Measurements from ENCODE around the gene TMEM196.

The TMEM196 gene

DNA sequence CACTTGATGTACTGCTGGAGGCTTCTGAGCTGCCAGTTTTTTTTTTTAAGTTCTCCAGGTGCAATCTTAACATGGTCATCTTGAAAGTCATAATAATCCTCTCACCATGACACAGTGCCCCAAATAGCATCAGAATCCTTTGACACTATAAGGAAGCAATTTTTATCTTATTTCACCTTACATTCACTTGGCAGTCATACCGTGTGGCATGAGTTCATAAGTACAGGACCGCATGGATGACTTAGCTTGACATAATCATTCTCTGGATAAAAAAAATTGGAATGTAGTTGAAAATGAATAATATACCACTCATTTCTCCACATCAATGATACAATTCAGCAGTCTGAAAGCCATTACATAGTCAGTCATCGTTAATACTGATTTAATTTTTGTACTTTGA lies 25.6 kb upstream of the TMEM196 start:
- Histone ChIP-seq H3K9ac (ENCODE audit: low read length) (no peak overlapping the region), H3K79me2 (ENCODE audit: control insufficient read depth, insufficient read depth, low read length) (no peaks in the 10 kb centered on the region), H3K27ac (ENCODE audit: low read depth, low read length) (no peak overlapping the region), H2BK5ac (ENCODE audit: low read length) (no peak overlapping the region), H3K27me3 (ENCODE audit: insufficient read depth, low read length, poor library complexity) (no peaks in the 10 kb centered on the region), H3K4ac (ENCODE audit: low read depth, low read length) (no peak overlapping the region), H3K36me3 (ENCODE audit: control insufficient read depth, insufficient read depth, low read length) (no peaks in the 10 kb centered on the region), H2AK5ac (ENCODE audit: low read length) (no peak overlapping the region), H3K18ac (ENCODE audit: low read length) (no peak overlapping the region), H4K8ac (ENCODE audit: low read depth, low read length) (no peak overlapping the region), H3K4me3 (ENCODE audit: low read length) (no peak overlapping the region), H2BK120ac (ENCODE audit: low read depth, low read length) (no peak overlapping the region), H4K5ac (ENCODE audit: low read length) (no peak overlapping the region), H3K56ac (ENCODE audit: low read length) (no peak overlapping the region), H3K4me1 (ENCODE audit: control insufficient read depth, low read depth, low read length) (no peaks in the 10 kb centered on the region), H3K79me1 (ENCODE audit: low read length) (no peaks in the 10 kb centered on the region), H2BK15ac (replicated peaks; ENCODE audit: low read depth) (no peak overlapping the region), H3K23ac (ENCODE audit: low read length) (no peak overlapping the region), H3K4me2 (ENCODE audit: low read length) (no peak overlapping the region)
- no CpG with 5 or more reads among the region's 3 CpGs for WGBS (ENCODE audit: extremely low coverage, insufficient coverage, low lambda C conversion rate)
- no peak for DNase-seq

GRCh38 chr7:19783541-19783940 lies 10.1 kb upstream of the TMEM196 start:
- Histone ChIP-seq H3K4me3 (ENCODE audit: low read length) (no peak overlapping the region), H3K27ac (ENCODE audit: low read depth, low read length) (no peak overlapping the region), H3K79me1 (ENCODE audit: low read length) (no peaks in the 10 kb centered on the region), H3K4ac (ENCODE audit: low read depth, low read length) (no peak overlapping the region), H3K27me3 (ENCODE audit: insufficient read depth, low read length, poor library complexity) (no peaks in the 10 kb centered on the region), H4K8ac (ENCODE audit: low read depth, low read length) (no peak overlapping the region), H3K4me1 (ENCODE audit: control insufficient read depth, low read depth, low read length) (no peaks in the 10 kb centered on the region), H2BK15ac (replicated peaks; ENCODE audit: low read depth) (no peak overlapping the region), H3K9ac (ENCODE audit: low read length) (no peak overlapping the region), H3K23ac (ENCODE audit: low read length) (no peak overlapping the region), H4K5ac (ENCODE audit: low read length) (no peak overlapping the region), H3K79me2 (ENCODE audit: control insufficient read depth, insufficient read depth, low read length) (no peaks in the 10 kb centered on the region), H3K18ac (ENCODE audit: low read length) (no peak overlapping the region), H3K56ac (ENCODE audit: low read length) (no peak overlapping the region), H3K36me3 (ENCODE audit: control insufficient read depth, insufficient read depth, low read length) (no peaks in the 10 kb centered on the region), H2AK5ac (ENCODE audit: low read length) (no peak overlapping the region), H3K4me2 (ENCODE audit: low read length) (no peak overlapping the region), H2BK5ac (ENCODE audit: low read length) (no peak overlapping the region), H2BK120ac (ENCODE audit: low read depth, low read length) (no peak overlapping the region)
- no peak for DNase-seq

DNA sequence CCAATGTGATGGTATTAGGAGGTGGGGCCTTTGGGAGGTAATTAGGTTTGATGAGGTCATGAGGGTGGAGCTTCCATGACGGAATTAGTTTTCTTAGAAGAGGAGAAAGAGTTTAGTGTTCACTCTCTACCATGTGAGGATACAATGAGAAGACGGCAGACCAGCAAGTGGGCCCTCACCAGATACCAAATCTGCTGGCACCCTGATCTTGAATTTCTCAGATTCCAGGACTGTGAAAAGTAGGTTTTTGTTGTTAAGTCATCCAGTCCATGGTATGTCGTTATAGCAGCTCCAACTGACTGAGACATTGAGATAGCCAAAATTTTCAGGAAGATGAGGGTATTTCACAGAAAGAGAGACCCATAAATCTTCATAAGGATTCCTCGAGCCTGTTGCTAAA lies 3.6 kb upstream of the TMEM196 start:
- H2BK120ac ChIP-seq (ENCODE audit: low read depth, low read length): no peak overlapping the region

GRCh38 chr7:19775578-19775977 lies 2.2 kb upstream of the TMEM196 start:
- Histone ChIP-seq H4K8ac (ENCODE audit: low read depth, low read length) (no peak overlapping the region), H2BK15ac (replicated peaks; ENCODE audit: low read depth) (no peak overlapping the region), H3K9ac (ENCODE audit: low read length) (no peak overlapping the region), H2BK5ac (ENCODE audit: low read length) (no peak overlapping the region), H3K79me2 (ENCODE audit: control insufficient read depth, insufficient read depth, low read length) (no peaks in the 10 kb centered on the region), H2AK5ac (ENCODE audit: low read length) (no peak overlapping the region), H2BK120ac (ENCODE audit: low read depth, low read length) (no peak overlapping the region), H3K4me3 (ENCODE audit: low read length) (no peak overlapping the region), H3K27ac (ENCODE audit: low read depth, low read length) (no peak overlapping the region), H3K18ac (ENCODE audit: low read length) (no peak overlapping the region), H3K56ac (ENCODE audit: low read length) (no peak overlapping the region), H3K4me1 (ENCODE audit: control insufficient read depth, low read depth, low read length) (peaks cover 2% of the 10 kb centered on the region), H4K5ac (ENCODE audit: low read length) (no peak overlapping the region), H3K4ac (ENCODE audit: low read depth, low read length) (no peak overlapping the region), H3K36me3 (ENCODE audit: control insufficient read depth, insufficient read depth, low read length) (no peaks in the 10 kb centered on the region), H3K23ac (ENCODE audit: low read length) (no peak overlapping the region), H3K4me2 (ENCODE audit: low read length) (no peak overlapping the region), H3K27me3 (ENCODE audit: insufficient read depth, low read length, poor library complexity) (no peaks in the 10 kb centered on the region), H3K79me1 (ENCODE audit: low read length) (no peaks in the 10 kb centered on the region)
- no CpG with 5 or more reads among the region's 1 CpG for WGBS (ENCODE audit: extremely low coverage, insufficient coverage, low lambda C conversion rate)
- DNase-seq: no peak

More for the DNA sequence above, 3.6 kb upstream of the TMEM196 start:
- no peak overlapping the region for H3K9ac ChIP-seq (ENCODE audit: low read length)
- no peaks in the 10 kb centered on the region for H3K79me2 ChIP-seq (ENCODE audit: control insufficient read depth, insufficient read depth, low read length)
- H3K36me3 ChIP-seq (ENCODE audit: control insufficient read depth, insufficient read depth, low read length): no peaks in the 10 kb centered on the region
- H3K27ac ChIP-seq (ENCODE audit: low read depth, low read length): no peak overlapping the region
- no peak overlapping the region for H4K5ac ChIP-seq (ENCODE audit: low read length)
- no peak overlapping the region for H3K4ac ChIP-seq (ENCODE audit: low read depth, low read length)
- peak; percentile 2 for DNase-seq
- H2AK5ac ChIP-seq (ENCODE audit: low read length): no peak overlapping the region
- H3K79me1 ChIP-seq (ENCODE audit: low read length): no peaks in the 10 kb centered on the region
- no CpG with 5 or more reads among the region's 4 CpGs for WGBS (ENCODE audit: extremely low coverage, insufficient coverage, low lambda C conversion rate)
- H3K27me3 ChIP-seq (ENCODE audit: insufficient read depth, low read length, poor library complexity): no peaks in the 10 kb centered on the region
- peaks cover 2% of the 10 kb centered on the region for H3K4me1 ChIP-seq (ENCODE audit: control insufficient read depth, low read depth, low read length)
- no peak overlapping the region for H2BK15ac ChIP-seq (replicated peaks; ENCODE audit: low read depth)
- H3K23ac ChIP-seq (ENCODE audit: low read length): no peak overlapping the region
- H4K8ac ChIP-seq (ENCODE audit: low read depth, low read length): no peak overlapping the region
- H2BK5ac ChIP-seq (ENCODE audit: low read length): no peak overlapping the region
- H3K56ac ChIP-seq (ENCODE audit: low read length): no peak overlapping the region
- H3K4me2 ChIP-seq (ENCODE audit: low read length): no peak overlapping the region
- H3K18ac ChIP-seq (ENCODE audit: low read length): no peak overlapping the region
- H3K4me3 ChIP-seq (ENCODE audit: low read length): no peak overlapping the region

DNA sequence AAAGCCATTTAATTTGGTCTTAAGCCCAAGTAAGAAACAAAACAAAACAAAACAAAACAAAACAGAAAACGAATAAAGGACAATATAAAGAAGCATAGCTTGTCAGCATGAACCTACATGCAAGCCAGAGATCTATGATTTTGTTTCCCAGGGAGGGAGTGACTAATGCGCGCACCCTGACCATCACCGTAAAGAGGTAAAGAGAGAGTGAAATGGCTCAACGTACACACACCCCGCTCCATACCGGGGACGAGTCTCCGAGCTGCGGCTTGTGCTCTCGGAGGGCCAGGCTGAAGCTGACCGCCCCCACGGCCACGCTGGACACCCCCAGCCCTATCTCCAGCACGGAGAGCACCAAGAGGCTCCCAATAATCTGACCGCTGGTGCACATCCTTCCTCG lies 1.1 kb downstream of the TMEM196 start:
- Histone ChIP-seq H3K56ac (ENCODE audit: low read length) (no peak overlapping the region), H3K4me2 (ENCODE audit: low read length) (peak overlapping the region; percentile 78), H3K79me2 (ENCODE audit: control insufficient read depth, insufficient read depth, low read length) (no peaks in the 10 kb centered on the region), H2BK5ac (ENCODE audit: low read length) (no peak overlapping the region), H2BK120ac (ENCODE audit: low read depth, low read length) (no peak overlapping the region), H3K9ac (ENCODE audit: low read length) (no peak overlapping the region), H3K23ac (ENCODE audit: low read length) (no peak overlapping the region), H3K4me3 (ENCODE audit: low read length) (no peak overlapping the region), H3K79me1 (ENCODE audit: low read length) (no peaks in the 10 kb centered on the region), H3K4ac (ENCODE audit: low read depth, low read length) (no peak overlapping the region), H2AK5ac (ENCODE audit: low read length) (no peak overlapping the region), H3K27me3 (ENCODE audit: insufficient read depth, low read length, poor library complexity) (no peaks in the 10 kb centered on the region), H4K8ac (ENCODE audit: low read depth, low read length) (no peak overlapping the region), H3K36me3 (ENCODE audit: control insufficient read depth, insufficient read depth, low read length) (no peaks in the 10 kb centered on the region), H2BK15ac (replicated peaks; ENCODE audit: low read depth) (no peak overlapping the region), H3K4me1 (ENCODE audit: control insufficient read depth, low read depth, low read length) (peaks cover 2% of the 10 kb centered on the region), H3K18ac (ENCODE audit: low read length) (no peak overlapping the region), H3K27ac (ENCODE audit: low read depth, low read length) (no peak overlapping the region), H4K5ac (ENCODE audit: low read length) (no peak overlapping the region)
- no peak for DNase-seq
- WGBS (ENCODE audit: extremely low coverage, insufficient coverage, low lambda C conversion rate): no CpG with 5 or more reads among the region's 17 CpGs

DNA sequence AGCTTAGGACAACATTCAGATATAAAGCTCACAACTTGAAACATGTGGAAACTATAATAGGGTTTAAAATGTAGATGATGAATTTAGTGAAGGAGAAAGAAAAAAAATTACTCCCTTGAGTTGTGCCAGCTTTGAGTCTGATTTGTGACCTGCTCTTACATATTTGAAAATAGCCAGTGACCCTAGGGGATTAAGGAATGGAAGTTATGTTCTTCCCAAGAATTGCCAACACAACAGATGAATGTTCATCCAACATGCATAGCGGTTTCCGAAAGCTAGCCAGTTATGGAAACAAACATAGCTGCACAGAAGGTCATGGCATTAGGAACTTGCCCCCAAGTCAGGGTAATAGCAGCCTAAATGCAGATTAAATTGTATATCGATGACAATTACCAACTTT lies 10.8 kb downstream of the TMEM196 start:
- no peak overlapping the region for H3K27ac ChIP-seq (ENCODE audit: low read depth, low read length)
- H2BK120ac ChIP-seq (ENCODE audit: low read depth, low read length): no peak overlapping the region
- H3K79me2 ChIP-seq (ENCODE audit: control insufficient read depth, insufficient read depth, low read length): no peaks in the 10 kb centered on the region
- no peak overlapping the region for H2BK15ac ChIP-seq (replicated peaks; ENCODE audit: low read depth)
- H3K23ac ChIP-seq (ENCODE audit: low read length): no peak overlapping the region
- H3K36me3 ChIP-seq (ENCODE audit: control insufficient read depth, insufficient read depth, low read length): no peaks in the 10 kb centered on the region
- no peak overlapping the region for H3K4me3 ChIP-seq (ENCODE audit: low read length)
- no peak overlapping the region for H2BK5ac ChIP-seq (ENCODE audit: low read length)
- H3K4ac ChIP-seq (ENCODE audit: low read depth, low read length): no peak overlapping the region
- no peak overlapping the region for H3K18ac ChIP-seq (ENCODE audit: low read length)
- no peak overlapping the region for H4K8ac ChIP-seq (ENCODE audit: low read depth, low read length)
- no peak overlapping the region for H4K5ac ChIP-seq (ENCODE audit: low read length)
- no CpG with 5 or more reads among the region's 3 CpGs for WGBS (ENCODE audit: extremely low coverage, insufficient coverage, low lambda C conversion rate)
- no peak overlapping the region for H3K9ac ChIP-seq (ENCODE audit: low read length)
- H3K4me1 ChIP-seq (ENCODE audit: control insufficient read depth, low read depth, low read length): no peaks in the 10 kb centered on the region
- no peak overlapping the region for H3K56ac ChIP-seq (ENCODE audit: low read length)
- no peaks in the 10 kb centered on the region for H3K27me3 ChIP-seq (ENCODE audit: insufficient read depth, low read length, poor library complexity)
- H3K79me1 ChIP-seq (ENCODE audit: low read length): no peaks in the 10 kb centered on the region
- H2AK5ac ChIP-seq (ENCODE audit: low read length): no peak overlapping the region
- no peak overlapping the region for H3K4me2 ChIP-seq (ENCODE audit: low read length)
- DNase-seq: no peak
